Right ventricle myocardium superior (tissue), 1 donor: ENCODE data around the gene ZEB2. TPM values are rescaled to one million over a fixed set of nuclear protein-coding genes. Genes with fewer than 3 reads are reported as not detected.

Source experiments
- ATAC-seq: fragments of 200-7000 bp; cut with Tn5 transposase; one replicate; pipeline ENCODE4 v1.9.1; 2020; ENCODE audit warnings: mild to moderate bottlenecking; ENCODE audit not compliant: poor library complexity
- DNase-seq: peaks from one replicate; pipeline ENCODE4 v3.0.0-alpha.2; 2020
- intact Hi-C: fragments of 100-400 bp; cut with DNase I; formaldehyde crosslinking; loops from one replicate; pipeline ENCODE4 v1.11.2; 2022
- total RNA-seq: library from RNA; stranded (reverse); fragmentation: NEBNext Ultra II Directional; extraction: Animal tissue kit (Norgen Biotek cat#: 25700); gene quantifications from one replicate; pipeline ENCODE4 v1.2.1, GENCODE V29; 2021
- donor health status: DM: no; HTN: yes; CAD: no; lungs with severe emphysema.

The ZEB2 gene
- total RNA-seq, 1 donor from 2014 or later, result 81.0 TPM

DNA sequence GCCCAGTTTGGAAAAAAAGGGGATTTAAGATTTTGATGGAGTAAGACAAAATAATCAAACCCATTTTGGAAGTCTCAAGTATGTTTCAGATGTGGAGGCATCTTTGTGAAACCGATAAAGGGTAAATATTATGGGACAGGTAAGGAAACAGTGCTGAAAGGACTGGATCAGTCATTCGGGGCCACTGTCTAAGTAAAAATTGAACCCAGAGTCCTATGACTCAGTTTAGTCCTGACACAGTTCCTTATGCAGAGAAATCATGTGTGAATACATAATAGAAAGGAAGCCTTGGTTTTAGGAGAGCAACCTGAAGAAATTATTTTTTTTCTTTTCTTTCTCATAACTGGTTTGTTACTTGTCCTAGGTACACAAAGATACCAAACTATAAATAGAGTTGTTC is 15.4 kb upstream of the ZEB2 start:
- DNase-seq (no peak), ATAC-seq (no peak)
- intact Hi-C loops, result no loop called here

DNA sequence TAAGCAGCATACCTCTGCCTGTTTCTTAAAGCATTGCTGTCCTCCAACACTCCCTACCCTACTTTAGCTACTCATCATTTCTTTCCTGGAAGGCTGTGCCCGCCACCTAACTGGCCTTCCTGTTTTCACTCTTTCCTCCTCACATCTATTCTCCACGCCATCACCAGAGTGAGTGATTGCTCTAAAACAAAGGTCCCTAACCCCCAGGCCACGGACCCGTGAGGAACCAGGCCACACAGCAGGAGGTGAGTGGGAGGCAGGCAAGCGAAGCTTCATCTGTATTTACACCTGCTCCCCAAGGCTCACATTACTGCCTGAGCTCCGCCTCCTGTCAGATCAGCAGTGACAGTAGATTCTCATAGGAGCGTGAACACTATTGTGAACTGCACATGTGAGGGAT is 13.3 kb upstream of the ZEB2 start:
- ATAC-seq, result no peak
- intact Hi-C loops, result no loop called here

DNA sequence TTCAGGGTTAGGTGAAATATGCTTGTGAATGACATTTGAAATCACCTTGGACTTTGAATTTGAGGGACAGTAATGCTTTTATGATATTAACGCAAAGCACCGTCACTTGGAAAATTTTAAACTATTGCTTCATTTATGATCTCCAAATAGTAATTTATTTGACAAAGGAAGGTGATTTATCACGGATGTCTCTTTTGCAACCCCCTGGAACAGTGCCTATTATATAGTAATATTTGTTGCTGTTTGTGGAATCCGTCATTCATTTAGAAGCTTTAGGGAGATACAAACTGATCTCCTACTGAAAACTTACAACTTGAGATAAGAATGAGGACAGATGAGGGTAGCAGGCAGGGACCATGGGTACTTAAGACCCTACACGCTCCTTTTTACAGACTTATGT is 10.7 kb upstream of the ZEB2 start:
- ATAC-seq, result no peak
- intact Hi-C loops, result no loop called here

More for the DNA sequence above, 13.3 kb upstream of the ZEB2 start:
- DNase-seq, result no peak

DNA sequence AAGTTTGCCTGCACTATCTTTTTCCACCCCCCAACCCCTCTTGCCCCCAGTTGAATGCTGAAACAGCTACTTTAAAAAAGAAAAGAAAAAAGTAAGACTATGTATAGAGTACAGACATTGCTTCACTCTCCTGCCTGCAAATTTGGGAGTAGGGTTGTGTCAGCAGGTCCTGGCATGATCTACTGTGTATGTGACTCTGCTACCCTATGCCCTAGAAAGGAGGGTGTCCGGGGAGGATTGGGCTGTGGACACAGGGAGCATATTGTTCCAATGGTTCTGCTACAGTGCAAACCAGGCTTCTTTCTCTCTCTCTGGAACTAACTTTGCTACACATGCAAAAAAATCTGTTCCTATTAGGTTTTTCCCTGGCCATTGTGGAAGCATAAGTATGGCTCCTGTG is 9.9 kb upstream of the ZEB2 start:
- DNase-seq (peak; percentile 28), ATAC-seq (peak; percentile 90)
- intact Hi-C loops, result no loop called here

More for the DNA sequence above, 10.7 kb upstream of the ZEB2 start:
- DNase-seq, result no peak

DNA sequence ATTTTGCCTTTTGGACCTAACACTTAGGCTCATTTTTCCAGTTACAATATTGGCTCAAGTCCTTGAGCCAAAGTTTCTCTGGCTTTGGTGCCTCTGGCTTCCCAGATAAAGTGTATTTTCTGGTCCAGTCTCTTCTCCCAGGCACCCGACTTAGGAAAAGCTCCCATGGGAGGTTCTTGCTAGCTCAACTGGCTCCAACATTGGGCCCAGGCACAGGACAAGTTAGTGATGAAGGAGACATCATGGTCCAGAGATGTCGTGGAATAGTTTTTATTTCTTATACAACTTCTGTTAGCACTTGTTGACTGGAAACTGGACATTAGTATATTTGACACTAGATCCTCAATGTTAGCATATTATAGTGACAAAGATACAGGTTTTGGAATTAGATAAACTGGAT is 8.2 kb upstream of the ZEB2 start:
- ATAC-seq (no peak), DNase-seq (no peak)
- intact Hi-C loops, result no loop called here

DNA sequence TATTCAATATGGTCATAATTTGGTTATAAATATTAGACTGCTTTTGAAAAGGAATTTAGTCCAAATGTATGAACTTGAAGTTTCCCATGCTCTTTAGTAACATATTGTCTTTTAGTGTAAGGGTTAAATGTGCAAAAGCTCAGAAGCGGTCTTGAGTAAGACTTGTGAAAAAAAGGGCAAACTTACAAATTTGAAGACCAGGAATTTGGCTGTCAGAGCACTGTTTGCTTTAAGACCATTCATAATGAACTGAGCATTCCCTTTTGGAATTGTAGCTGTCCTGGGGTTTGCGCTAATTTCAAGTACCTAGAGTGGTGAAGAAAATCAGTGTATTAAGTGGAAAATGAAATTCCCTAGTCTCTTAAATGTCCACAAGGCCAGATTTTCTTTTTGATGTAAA is 6.9 kb upstream of the ZEB2 start:
- intact Hi-C loops, result no loop called here
- no peak for DNase-seq
- ATAC-seq, result no peak

DNA sequence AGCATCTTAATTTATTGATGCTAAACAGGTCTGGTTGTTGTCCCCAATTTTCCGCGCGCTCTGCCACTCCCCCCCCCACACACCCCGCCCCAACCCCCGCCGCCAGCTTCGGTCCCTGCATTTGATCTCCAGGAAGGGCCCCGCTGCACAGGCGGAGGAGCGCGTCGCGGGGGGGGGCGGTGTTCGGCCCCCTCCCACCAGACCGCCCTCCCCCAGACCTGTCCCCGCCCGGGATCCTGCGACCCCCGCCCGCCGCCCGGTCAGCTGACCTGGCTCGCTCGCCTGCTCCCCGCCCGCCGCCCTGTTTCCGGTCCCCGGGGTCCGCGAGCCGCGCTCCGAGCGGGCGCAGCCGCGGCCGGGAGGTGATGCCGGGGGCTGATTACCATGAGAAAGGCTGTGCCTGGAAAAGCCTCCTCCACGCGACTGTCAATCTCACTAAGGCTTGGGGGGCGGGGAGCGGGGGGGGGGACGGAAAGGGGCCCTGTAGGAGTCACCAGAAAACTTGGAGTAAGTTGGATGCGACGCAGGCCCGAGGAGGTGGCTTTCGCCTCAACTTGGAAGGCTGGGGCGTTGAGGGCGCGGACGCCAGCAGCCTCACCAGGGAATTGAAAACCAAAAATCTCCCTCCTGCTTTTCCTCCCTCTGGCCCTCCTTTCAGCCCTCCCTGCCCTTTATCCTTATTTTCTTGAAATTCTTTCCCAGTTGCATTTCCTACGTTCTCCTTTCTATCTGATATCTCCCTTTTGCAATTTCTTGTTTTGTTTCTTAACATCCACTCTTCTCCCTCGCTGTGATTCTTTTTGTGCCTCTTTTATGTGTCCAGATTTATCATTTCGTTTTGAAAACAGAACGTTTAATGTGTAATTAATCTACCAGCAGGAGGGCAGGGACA is 4.4 kb upstream of the ZEB2 start:
- intact Hi-C loops, result no loop called here
- ATAC-seq (peak; percentile 54), DNase-seq (peak; percentile 84)

DNA sequence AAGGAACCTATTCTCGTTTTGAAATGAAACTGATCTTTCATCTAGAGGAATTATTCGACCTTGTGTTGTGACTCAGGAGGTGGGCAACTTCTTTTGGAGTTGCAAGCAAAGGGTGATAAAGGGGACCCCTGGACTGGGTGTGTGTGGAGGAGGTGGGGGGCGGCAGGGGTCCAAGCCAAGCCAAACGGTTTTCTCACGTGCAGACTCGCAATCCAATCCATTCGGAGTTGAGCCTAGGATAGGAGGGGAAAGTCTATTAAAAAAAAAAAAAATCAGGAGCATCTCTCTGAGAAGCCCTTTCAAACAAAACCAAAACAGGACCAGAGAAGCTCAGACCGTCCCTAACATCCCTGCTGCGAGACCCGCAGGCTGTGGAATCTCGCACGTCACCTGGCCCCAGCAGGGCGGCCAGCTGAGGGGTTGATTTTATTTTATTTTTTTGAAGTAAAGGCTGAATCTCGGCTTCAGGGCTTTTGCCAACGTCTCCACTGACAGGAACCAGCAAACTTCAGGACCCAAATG is 3.7 kb upstream of the ZEB2 start:
- peak; percentile 46 for DNase-seq
- intact Hi-C loops, result no loop called here
- no peak for ATAC-seq

DNA sequence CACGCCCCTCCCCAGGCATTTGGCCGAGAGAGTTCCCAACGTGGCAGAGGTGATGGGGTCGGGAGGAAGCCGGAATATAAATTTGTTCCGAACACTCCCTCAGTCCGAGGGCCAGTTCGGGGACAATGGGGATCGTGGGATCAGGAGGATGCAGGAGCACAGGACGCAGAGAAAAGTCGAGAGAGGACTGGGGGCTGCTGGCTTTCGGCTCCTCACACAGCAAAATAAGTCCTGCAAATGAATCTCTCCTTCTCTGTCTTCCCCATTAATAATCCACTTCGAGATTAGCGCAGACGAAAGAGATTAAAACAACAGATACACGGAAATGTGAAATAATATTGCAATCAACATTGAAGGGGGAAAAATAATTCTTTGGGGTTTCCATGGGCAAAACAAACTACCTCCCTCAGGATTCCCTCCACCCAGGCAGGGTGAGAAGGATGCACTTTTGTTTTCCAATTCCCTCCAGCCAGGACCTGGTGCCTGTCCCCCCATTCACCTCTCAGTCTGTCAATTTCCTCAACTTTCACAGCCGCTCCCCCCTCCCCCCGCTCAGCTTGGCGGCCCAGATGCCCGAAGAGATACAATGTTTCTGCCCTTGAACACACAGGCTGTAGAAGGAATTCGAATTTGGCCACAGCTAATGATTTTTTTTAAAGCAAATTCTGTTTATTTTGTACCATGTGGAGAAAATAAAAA is 3.1 kb upstream of the ZEB2 start:
- DNase-seq (peak; percentile 74), ATAC-seq (no peak)
- intact Hi-C loops, result no loop called here

DNA sequence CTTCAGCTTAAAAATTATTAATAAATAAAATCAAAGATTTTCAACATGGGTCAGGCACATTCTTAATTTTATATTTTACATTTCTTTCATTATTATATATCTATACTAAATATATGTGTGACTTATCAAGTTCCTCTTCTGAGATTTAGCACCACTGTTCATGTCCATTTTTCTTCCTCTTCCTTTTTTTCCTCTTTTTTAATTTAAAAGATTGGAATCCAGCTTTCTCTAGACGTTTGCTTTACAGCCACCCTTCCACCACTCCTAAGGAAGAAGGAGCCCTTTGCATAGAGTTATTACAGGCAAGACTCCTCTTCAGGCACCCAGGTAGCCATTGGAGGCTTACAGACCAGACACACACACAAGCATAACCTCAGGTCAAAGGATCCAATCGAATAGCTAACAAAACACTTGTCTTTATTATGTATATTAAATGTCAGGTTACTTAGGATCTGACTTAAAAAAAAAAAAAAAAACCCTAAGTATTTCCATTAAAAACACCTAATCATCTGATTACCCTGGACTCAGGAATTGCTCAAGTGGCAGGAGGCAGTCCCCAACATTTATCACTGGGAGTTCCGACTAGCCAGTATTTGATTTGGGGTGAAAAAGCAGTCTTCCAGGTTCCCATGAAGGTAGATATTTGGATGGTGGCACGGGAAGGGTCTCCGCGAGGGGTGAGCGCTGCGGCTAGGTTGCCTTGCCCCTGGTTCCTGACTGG is 2.4 kb upstream of the ZEB2 start:
- ATAC-seq, result no peak
- intact Hi-C loops, result no loop called here
- no peak for DNase-seq

DNA sequence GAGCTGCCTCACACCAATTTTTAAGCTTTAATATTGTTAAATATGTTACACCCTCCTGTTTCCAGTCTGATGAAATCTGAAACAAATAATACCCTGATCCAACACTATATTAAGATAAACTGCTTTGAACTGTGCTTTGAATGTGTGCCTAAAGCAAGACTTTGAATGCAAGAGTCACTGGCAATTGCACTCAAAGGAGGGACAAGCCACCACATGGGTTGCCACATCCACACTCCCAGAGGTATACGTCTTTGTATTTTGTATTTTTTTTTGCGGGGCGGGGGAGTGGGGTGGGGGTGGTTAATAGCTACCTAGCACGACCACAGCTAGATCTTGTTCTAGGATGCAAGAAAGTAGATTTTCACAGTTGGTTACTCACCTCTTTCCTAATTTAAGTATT is 1.8 kb upstream of the ZEB2 start:
- DNase-seq, result no peak

DNA sequence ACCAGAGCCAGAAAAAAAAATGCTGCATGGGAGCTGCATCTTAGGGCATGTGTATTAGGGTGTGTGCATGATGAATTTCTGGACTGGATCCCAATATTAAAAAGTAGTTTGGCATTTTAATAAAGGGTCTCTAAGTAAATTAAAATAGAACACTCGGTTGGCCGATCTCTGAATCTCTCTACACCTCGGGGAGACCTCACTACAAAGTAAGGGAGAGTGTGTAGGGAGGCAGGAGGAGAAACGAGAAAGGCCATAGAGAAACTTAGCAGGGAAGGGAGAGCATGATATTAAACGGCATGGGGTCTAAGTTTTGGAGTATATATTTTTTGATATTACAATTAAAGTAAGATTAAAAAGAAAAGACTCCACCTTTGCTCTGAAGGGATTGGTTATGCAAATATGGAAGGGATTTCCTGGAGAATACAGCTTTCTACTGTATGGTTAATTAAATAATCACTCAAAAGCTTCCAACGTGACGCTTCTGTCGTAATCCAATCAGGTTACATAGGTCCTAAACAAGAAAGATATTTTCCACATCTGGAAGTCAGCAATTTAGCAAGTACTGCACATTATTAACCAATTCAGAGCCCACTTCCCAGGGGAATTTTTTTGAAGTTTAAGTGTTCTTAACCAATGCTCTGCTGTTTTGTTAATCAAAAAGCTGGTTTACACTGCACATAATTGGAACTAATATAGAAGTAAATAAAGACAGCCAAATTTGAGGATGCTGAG is 1.0 kb upstream of the ZEB2 start:
- intact Hi-C loops, result no loop called here
- DNase-seq (no peak), ATAC-seq (peak; percentile 18)

More for the DNA sequence above, 1.8 kb upstream of the ZEB2 start:
- intact Hi-C loops, result no loop called here
- no peak for ATAC-seq

DNA sequence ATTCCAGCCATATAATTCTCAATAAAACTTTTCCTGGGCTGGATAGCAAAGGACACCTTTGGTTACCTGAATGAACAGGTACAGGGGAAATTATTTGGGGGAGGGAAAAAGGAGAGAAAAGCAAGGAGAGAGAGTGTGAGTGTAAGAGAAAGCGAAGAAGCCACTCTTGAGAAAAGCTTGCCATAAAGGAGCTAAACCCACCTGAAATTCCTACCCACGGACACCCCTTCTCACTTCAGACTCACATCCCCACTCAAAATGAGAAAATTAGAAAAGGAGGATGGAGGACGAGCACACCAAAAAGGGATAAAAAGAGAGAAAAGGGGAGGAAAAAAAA is 354 bp downstream of the ZEB2 start:
- intact Hi-C loops, result loop anchor here (10.0 kb wide), 1 partner anchor 185 kb away; a partner anchor contains a TSS
- DNase-seq (no peak), ATAC-seq (no peak)

DNA sequence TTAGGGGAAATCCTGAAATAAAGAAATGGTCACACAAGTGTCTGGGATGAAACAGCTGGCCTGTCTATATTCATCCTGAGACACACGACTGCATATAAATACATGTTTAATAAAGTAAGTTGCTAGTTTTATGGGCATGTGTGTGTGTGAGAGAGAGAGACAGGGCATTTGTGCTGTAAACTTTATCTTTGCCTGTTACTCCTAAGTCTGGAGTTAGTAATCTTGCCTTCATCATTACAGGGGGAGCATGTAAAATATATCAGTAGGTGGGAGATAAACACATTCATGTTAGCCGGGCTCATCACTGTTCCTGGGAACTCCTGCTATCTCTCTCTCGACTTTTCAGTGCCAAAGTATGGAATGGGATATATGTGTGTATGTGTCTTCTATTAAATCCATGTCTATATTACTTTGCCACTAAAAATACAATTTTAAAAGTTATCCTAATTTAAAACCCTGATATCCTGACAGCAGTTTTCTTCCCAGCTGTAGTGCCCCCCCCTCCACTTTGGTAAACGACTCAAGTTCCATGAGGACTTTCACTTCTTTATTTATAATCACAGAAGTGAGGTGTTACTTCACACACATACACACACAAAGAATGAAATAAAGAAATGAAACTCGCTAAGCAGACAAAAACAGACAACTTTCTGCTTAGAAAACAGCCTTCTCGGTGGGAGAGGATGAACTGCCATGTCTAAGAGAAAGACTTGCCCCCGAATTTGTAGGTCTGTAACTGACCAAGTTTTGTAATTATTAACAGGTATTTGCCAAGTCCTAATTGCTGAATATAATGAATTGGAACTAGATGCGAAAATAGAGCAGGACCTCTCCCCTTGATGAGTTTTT is 947 bp downstream of the ZEB2 start:
- no peak for DNase-seq
- intact Hi-C loops, result loop anchor here (10.0 kb wide), 1 partner anchor 184 kb away; a partner anchor contains a TSS
- ATAC-seq, result no peak

DNA sequence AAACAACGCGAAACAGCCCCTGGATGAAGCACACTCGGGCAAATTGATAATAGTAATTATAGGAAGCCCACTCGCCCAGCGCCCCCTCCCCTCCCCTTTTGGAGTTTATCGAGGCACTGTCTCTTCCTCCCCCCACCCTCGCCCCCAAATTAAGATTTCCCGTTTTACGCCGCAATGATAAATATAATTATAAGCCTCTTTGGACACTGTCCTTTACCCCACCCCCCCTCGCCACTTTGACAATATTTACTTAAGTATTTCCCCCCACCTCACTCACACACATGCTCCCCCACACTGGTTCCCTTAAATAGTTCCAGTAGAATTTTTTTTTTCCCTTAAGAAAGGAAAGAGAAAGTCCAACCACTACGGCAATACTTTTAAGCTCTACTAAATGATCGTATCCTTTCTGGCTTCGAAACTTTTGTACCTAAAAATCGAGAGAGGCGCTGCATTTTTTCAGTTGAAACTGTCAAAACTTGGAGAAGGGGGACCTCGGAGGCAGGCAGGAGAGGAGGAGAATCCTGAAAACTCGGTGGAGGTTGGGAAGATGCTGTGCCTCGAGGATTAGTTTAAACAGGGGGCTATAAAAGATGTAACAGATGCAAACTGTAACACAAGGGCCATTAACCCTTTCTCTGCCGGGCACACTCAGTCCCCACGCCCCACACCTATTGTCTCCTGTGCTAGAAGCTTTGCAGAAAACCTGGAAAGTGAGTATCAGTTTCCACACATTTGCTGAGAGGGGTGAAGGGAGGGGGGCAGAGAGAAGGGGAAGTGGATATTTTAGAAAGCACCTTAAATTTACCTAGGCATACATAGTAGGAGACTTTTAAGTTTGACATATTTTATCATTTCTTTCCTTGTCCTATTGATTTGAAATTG is 1.8 kb downstream of the ZEB2 start:
- no peak for ATAC-seq
- DNase-seq, result peak; percentile 39
- intact Hi-C loops, result loop anchor here (10.0 kb wide), 1 partner anchor 183 kb away; a partner anchor contains a TSS

DNA sequence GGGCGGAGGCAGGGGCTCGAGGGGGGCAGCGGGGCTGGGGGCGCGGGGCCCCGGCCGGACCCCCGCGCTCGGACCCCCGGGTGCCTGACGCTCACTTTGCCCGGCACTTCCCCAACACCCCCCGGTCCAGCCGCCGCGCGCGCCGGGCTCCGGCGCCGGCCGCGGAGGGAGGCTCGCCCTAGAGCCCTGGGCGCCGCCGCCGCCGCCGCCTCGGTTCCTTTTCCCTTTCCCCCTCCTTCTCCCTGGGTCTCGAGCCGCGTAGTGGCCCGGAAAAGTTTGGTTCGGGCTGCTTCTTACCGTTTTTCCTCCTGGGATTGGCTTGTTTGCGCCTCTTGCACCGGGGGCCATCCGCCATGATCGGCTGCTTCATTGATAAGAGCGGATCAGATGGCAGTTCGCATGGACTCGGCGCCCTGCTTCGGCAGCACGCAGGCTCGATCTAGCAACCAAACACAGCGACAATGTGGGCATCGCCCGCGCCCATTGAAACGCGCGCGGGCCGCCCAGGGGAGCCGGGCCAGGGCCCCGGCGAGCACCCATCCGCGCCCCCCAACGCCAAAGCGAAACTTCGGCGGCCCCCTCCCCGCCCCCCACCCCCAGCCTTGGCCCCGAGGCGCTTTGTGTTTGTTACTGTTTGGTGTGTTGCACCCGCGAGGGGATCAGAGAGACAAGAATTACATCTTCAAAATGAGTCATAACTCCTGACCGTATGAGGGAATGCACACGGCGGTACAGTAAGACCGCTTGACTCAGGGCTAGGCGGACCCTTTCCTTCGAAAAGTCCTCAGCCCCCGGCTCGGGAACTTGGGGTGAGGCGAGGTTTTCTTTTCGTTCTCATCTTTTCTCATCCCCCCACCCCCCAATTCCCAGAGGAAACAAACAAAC is 2.7 kb downstream of the ZEB2 start:
- intact Hi-C loops, result loop anchor here (10.0 kb wide), 1 partner anchor 182 kb away; a partner anchor contains a TSS

More for the DNA sequence above, 2.7 kb downstream of the ZEB2 start:
- ATAC-seq (peak; percentile 32), DNase-seq (peak; percentile 77)
